ENCODE measurements around the gene PFDN1.

GRCh38 chr5:140319833-140320232, 16.9 kb upstream of the PFDN1 start:
- TF ChIP-seq CTCF (conservative IDR thresholded peaks at IDR 0.05) (no peak), EZH2 (IDR thresholded peaks at IDR 0.05; ENCODE audit: low read depth) (no peak)
